HEK293T (cell line): ENCODE measurements around the gene PPP1R2C.

Experiments
- CTCF ChIA-PET: fragments of 350-600 bp; formaldehyde crosslinking; extraction: SDS; loops from one replicate; lab custom pipeline; 2021; ENCODE audit warnings: antibody characterized with exemption, inconsistent platforms; lab: Yijun Ruan, JAX
- POLR2A ChIA-PET: fragments of 350-600 bp; formaldehyde crosslinking; extraction: SDS; loops from one replicate; lab custom pipeline; 2020; ENCODE audit warnings: antibody characterized with exemption, inconsistent platforms; lab: Yijun Ruan, JAX
- DNase-seq: peaks from one replicate; pipeline ENCODE4 v3.0.0; 2012; ENCODE audit warnings: mixed read lengths; ENCODE audit errors: extremely low spot score
- ARNT ChIP-seq: fragments of 450-650 bp; IDR thresholded peaks from 2 replicates; pipeline ENCODE4 v1.6.1; 2017; ENCODE audit warnings: mild to moderate bottlenecking
- BHLHE40 ChIP-seq: fragments of 450-650 bp; IDR thresholded peaks from 2 replicates; pipeline ENCODE4 v1.6.1; 2016; ENCODE audit warnings: mild to moderate bottlenecking, moderate library complexity, borderline replicate concordance
- CTBP1 ChIP-seq: fragments of 450-650 bp; IDR thresholded peaks from 2 replicates; pipeline ENCODE4 v1.6.1; 2016; ENCODE audit warnings: borderline replicate concordance
- ELF4 ChIP-seq: fragments of 450-650 bp; IDR thresholded peaks from 2 replicates; pipeline ENCODE4 v1.6.1; 2017; ENCODE audit warnings: antibody characterized with exemption
- FOXA1 ChIP-seq: fragments of 450-650 bp; IDR thresholded peaks from 2 replicates; pipeline ENCODE4 v1.6.1; 2016; ENCODE audit warnings: mild to moderate bottlenecking
- FOXK2 ChIP-seq: fragments of 450-650 bp; IDR thresholded peaks from 2 replicates; pipeline ENCODE4 v1.6.1; 2016; ENCODE audit warnings: mild to moderate bottlenecking
- FOXM1 ChIP-seq: fragments of 450-650 bp; IDR thresholded peaks from 2 replicates; pipeline ENCODE4 v1.6.1; 2017; ENCODE audit warnings: mild to moderate bottlenecking, borderline replicate concordance
- HDGF ChIP-seq: fragments of 450-650 bp; IDR thresholded peaks from 2 replicates; pipeline ENCODE4 v1.6.1; 2017; ENCODE audit warnings: antibody characterized with exemption, borderline replicate concordance
- L3MBTL2 ChIP-seq: fragments of 450-650 bp; conservative IDR thresholded peaks from 2 replicates; pipeline ENCODE4 v1.6.1; 2016; ENCODE audit warnings: mild to moderate bottlenecking
- LEF1 ChIP-seq: fragments of 450-650 bp; IDR thresholded peaks from 2 replicates; pipeline ENCODE4 v1.6.1; 2017; ENCODE audit warnings: mild to moderate bottlenecking, borderline replicate concordance
- NFRKB ChIP-seq: fragments of 450-650 bp; IDR thresholded peaks from 2 replicates; pipeline ENCODE4 v1.6.1; 2016; ENCODE audit warnings: mild to moderate bottlenecking, moderate library complexity
- SP1 ChIP-seq: fragments of 450-650 bp; IDR thresholded peaks from 2 replicates; pipeline ENCODE4 v1.6.1; 2017
- SUZ12 ChIP-seq: fragments of 450-650 bp; IDR thresholded peaks from 2 replicates; pipeline ENCODE4 v1.6.1; 2016; ENCODE audit warnings: mild to moderate bottlenecking
- TARDBP ChIP-seq: fragments of 450-650 bp; IDR thresholded peaks from 2 replicates; pipeline ENCODE4 v1.6.1; 2016
- ZNF384 ChIP-seq: fragments of 450-650 bp; IDR thresholded peaks from 2 replicates; pipeline ENCODE4 v1.6.1; 2016
- TF ChIP-seq, protein P1 (sequence below): fragments of 450-650 bp; IDR thresholded peaks from 2 replicates; pipeline ENCODE4 v1.6.1; 2016

The PPP1R2C gene

GRCh38 chrX:42772874-42773273 is 5.1 kb downstream of the PPP1R2C start:
- TF ChIP-seq CTBP1, result no peak
- no peak for TF ChIP-seq BHLHE40
- TF ChIP-seq TARDBP, result no peak
- TF ChIP-seq SUZ12, result no peak
- no peak for TF ChIP-seq ELF4
- no peak for TF ChIP-seq ARNT
- no peak for TF ChIP-seq FOXK2
- no peak for TF ChIP-seq FOXM1
- POLR2A ChIA-PET, result no interaction called here
- DNase-seq, result no peak
- CTCF ChIA-PET, result no interaction called here

DNA sequence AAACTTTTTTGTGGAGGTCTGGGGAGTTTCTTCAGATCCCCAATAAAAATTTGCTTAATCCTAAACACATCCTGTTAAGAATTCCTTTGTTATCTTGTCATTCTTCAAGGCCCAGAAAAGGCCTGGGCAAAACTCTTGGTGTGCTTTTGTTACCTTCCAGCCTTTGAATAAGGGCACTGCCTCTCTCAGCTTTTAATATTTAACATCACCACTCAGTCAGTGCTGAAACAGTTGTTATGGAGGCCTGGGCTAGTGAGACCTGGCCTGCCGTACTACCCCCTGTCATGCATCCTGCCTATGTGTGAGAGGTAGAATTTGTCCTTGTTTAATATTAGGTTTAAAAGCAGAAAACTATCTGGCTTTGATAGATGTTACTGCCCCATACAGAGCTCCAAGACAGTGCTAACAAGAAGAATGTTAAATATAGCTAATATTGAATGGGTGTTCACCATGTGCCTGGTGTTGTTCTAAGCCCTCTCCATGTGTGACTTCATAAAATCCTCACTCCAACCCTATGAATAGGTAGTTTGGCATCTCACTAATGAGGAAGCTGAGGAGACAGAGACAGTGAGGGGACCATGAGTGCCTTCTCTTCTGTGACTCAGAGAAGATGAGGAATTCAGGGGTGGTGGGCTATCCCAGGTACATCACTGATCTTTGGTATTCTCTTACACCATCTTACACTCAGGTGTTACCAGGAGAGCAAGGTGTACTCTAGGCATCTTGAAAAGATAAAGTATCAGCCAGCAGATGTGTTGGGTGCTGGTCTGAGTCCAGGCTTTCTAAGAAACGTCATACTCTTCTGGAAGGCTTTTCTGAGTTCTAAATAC is 6.2 kb downstream of the PPP1R2C start:
- CTCF ChIA-PET, result interaction anchor here (0.6 kb wide), 1 partner anchor 179 kb away, joined by 4 read pairs; no protein-coding TSS in a partner anchor
- no peak for DNase-seq
- POLR2A ChIA-PET, result no interaction called here
- no peak for TF ChIP-seq FOXK2
- no peak for TF ChIP-seq TARDBP
- TF ChIP-seq, protein P1, sequence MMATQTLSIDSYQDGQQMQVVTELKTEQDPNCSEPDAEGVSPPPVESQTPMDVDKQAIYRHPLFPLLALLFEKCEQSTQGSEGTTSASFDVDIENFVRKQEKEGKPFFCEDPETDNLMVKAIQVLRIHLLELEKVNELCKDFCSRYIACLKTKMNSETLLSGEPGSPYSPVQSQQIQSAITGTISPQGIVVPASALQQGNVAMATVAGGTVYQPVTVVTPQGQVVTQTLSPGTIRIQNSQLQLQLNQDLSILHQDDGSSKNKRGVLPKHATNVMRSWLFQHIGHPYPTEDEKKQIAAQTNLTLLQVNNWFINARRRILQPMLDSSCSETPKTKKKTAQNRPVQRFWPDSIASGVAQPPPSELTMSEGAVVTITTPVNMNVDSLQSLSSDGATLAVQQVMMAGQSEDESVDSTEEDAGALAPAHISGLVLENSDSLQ, result no peak
- no peak for TF ChIP-seq HDGF
- TF ChIP-seq ZNF384, result no peak
- TF ChIP-seq SP1, result no peak

- ChIA-PET POLR2A (no interaction called here), CTCF (no interaction called here)
- TF ChIP-seq ZNF384 (no peak), CTBP1 (no peak), ARNT (no peak), HDGF (no peak), FOXK2 (no peak), ELF4 (no peak), BHLHE40 (no peak), FOXA1 (no peak), TARDBP (no peak), SP1 (no peak), LEF1 (no peak), SUZ12 (no peak), NFRKB (no peak), L3MBTL2 (no peak), FOXM1 (no peak)
- TF ChIP-seq, protein P1, result no peak
- DNase-seq, result no peak
Observed at GRCh38 chrX:42770566-42770965, 7.4 kb downstream of the PPP1R2C start.

DNA sequence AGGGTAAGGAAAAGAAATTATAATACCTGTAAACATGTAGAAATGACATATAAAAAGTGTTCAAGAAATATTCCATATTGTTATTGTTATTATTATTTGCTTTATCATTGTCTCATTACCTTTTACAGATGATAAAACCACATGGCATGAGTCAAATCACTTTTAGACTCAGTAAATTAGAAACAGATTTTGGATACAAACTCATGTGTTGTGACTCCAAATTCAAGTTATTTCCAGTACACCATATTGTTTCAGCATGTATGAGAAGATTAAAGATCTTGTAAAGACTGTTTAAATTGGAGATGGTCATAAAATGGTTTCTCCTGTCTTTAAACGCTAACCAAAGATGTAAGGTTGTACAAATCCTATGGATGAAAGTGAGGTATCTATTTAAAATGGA is 18.1 kb downstream of the PPP1R2C start:
- ChIA-PET POLR2A (no interaction called here), CTCF (no interaction called here)
- TF ChIP-seq ARNT (no peak), FOXM1 (no peak), SP1 (no peak), TARDBP (no peak), ELF4 (no peak), ZNF384 (no peak), LEF1 (no peak), BHLHE40 (no peak), FOXA1 (no peak), HDGF (no peak), CTBP1 (no peak), SUZ12 (no peak)
- TF ChIP-seq, protein P1, result no peak
- no peak for DNase-seq

GRCh38 chrX:42755815-42756214 is 22.1 kb downstream of the PPP1R2C start:
- TF ChIP-seq LEF1, result no peak
- no peak for TF ChIP-seq L3MBTL2
- no peak for TF ChIP-seq FOXK2
- TF ChIP-seq CTBP1, result no peak
- no peak for TF ChIP-seq ZNF384
- TF ChIP-seq ELF4, result no peak
- TF ChIP-seq TARDBP, result no peak
- TF ChIP-seq, protein P1, result no peak
- no peak for TF ChIP-seq HDGF
- no peak for TF ChIP-seq FOXM1
- no peak for TF ChIP-seq ARNT
- no peak for TF ChIP-seq BHLHE40
- TF ChIP-seq SUZ12, result no peak
- no peak for TF ChIP-seq FOXA1
- POLR2A ChIA-PET, result no interaction called here
- CTCF ChIA-PET, result no interaction called here
- no peak for DNase-seq
